8988T (cell line): ENCODE measurements around the gene PIP5K1C.

Source experiments
- DNase-seq: peaks from one replicate; pipeline ENCODE4 v3.0.0; 2011

PIP5K1C gene

GRCh38 chr19:3607303-3608078 is 92.8 kb downstream of the PIP5K1C start:
- no peak for DNase-seq

- DNase-seq, result peak; percentile 92
These were observed 93.5 kb downstream of the PIP5K1C start, which contains the start of gene TBXA2R for GRCh38 chr19:3606690-3607289. TBXA2R (minus strand) TSS chr19:3606875; CDS start chr19:3600634, 6,241 bp downstream.

GRCh38 chr19:3606174-3606689 is 94.0 kb downstream of the PIP5K1C start:
- DNase-seq, result no peak

GRCh38 chr19:3605770-3606169 is 94.5 kb downstream of the PIP5K1C start:
- no peak for DNase-seq

GRCh38 chr19:3605361-3605760 is 94.9 kb downstream of the PIP5K1C start:
- no peak for DNase-seq

- no peak for DNase-seq
These were observed 95.3 kb downstream of the PIP5K1C start for GRCh38 chr19:3604987-3605343.

- no peak for DNase-seq
These were observed 95.9 kb downstream of the PIP5K1C start for GRCh38 chr19:3604227-3604986.

- no peak for DNase-seq
These were observed 97.0 kb downstream of the PIP5K1C start for GRCh38 chr19:3603121-3603811.

GRCh38 chr19:3601021-3601420 is 99.2 kb downstream of the PIP5K1C start:
- no peak for DNase-seq

- DNase-seq, result peak; percentile 83
These were observed 100.5 kb downstream of the PIP5K1C start for GRCh38 chr19:3599776-3600187.

- no peak for DNase-seq
These were observed 104.7 kb downstream of the PIP5K1C start for GRCh38 chr19:3595521-3596061.

- DNase-seq, result no peak
These were observed 107.1 kb downstream of the PIP5K1C start for GRCh38 chr19:3593156-3593555.

- DNase-seq, result no peak
These were observed 108.2 kb downstream of the PIP5K1C start for GRCh38 chr19:3591876-3592613.

GRCh38 chr19:3590991-3591659 is 109.1 kb downstream of the PIP5K1C start:
- DNase-seq, result no peak

- no peak for DNase-seq
These were observed 110.3 kb downstream of the PIP5K1C start for GRCh38 chr19:3589949-3590348.

GRCh38 chr19:3589439-3589838 is 110.8 kb downstream of the PIP5K1C start:
- DNase-seq, result no peak

- DNase-seq, result no peak
These were observed 113.4 kb downstream of the PIP5K1C start for GRCh38 chr19:3586707-3587346.

GRCh38 chr19:3586127-3586626 is 114.1 kb downstream of the PIP5K1C start:
- no peak for DNase-seq

GRCh38 chr19:3585301-3586126 is 114.8 kb downstream of the PIP5K1C start, which contains the start of gene GIPC3:
GIPC3 (plus strand) TSS chr19:3585478; CDS start chr19:3585598, 120 bp downstream.
- DNase-seq, result no peak
